Neural progenitor cell (in vitro differentiated cells): Measurements from ENCODE around the gene PKD1L1.

Source experiments
- CTCF ChIP-seq: fragments of 200-600 bp; sonication (generic); IDR thresholded peaks from 2 replicates; pipeline ENCODE4 v1.5.1; 2017; ENCODE audit warnings: antibody characterized with exemption, mild to moderate bottlenecking
- EZH2 ChIP-seq: fragments of 200-600 bp; sonication (generic); IDR thresholded peaks from 2 replicates; pipeline ENCODE4 v1.6.1; 2017; ENCODE audit warnings: antibody characterized with exemption, mild to moderate bottlenecking, moderate library complexity

GRCh38 chr7:47735431-47736345, 212.6 kb downstream of the PKD1L1 start:
- TF ChIP-seq EZH2 (no peak), CTCF (no peak)
